GM18907 (cell line): ENCODE data around the gene WFDC1.

Source experiments
- ATAC-seq: cut with Tn5 transposase; IDR thresholded peaks from one replicate; pipeline ENCODE4 v1.9.1; 2021; ENCODE audit warnings: mild to moderate bottlenecking, moderate library complexity; ENCODE audit not compliant: unreplicated experiment

Gene WFDC1

GRCh38 chr16:84349862-84350684 lies 55.4 kb downstream of the WFDC1 start:
- no peak for ATAC-seq

GRCh38 chr16:84350685-84351400 lies 56.2 kb downstream of the WFDC1 start:
- no peak for ATAC-seq

DNA sequence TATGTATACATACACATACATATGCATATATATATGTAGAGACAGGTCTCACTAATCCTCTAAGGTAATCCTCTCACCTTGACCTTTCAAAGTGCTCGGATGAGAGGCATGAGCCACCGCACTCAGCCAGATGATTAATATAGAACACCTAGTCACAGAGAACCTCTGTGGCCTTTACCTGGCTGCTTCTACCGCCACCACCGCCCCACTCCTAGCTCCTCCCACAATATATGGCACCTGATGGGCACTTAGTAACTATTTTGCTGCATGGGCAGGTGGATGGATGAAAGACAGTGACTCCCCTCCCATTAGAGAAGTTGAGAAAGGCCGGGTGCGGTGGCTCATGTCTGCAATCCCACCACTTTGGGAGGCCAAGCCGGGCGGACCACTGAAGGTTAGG lies 57.0 kb downstream of the WFDC1 start:
- no peak for ATAC-seq

- no peak for ATAC-seq
Measured at GRCh38 chr16:84354306-84354705, 59.6 kb downstream of the WFDC1 start.

GRCh38 chr16:84355149-84355548 lies 60.5 kb downstream of the WFDC1 start:
- ATAC-seq = no peak

DNA sequence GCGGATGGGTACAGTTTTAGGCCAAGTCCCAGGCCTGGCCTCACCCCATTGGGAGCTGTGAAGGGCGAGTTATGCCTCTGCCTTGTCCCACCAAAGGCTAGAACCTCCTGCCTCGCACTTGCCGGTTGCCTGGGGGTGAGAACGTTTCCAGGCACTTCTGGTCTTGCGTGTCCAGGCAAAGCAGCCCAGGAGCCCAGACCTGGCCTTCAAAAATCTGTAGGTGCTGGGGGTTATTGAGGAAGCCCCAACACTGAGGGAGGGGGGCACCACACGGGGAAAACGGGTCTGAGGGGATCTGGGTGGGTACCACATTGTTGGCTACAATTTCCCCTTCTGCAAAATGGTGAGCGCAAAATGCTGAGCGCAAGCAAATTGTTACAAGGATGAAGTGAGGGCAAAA lies 61.5 kb downstream of the WFDC1 start:
- ATAC-seq = no peak

GRCh38 chr16:84356591-84357116 lies 62.0 kb downstream of the WFDC1 start:
- no peak for ATAC-seq

GRCh38 chr16:84357191-84357651 lies 62.5 kb downstream of the WFDC1 start:
- no peak for ATAC-seq

DNA sequence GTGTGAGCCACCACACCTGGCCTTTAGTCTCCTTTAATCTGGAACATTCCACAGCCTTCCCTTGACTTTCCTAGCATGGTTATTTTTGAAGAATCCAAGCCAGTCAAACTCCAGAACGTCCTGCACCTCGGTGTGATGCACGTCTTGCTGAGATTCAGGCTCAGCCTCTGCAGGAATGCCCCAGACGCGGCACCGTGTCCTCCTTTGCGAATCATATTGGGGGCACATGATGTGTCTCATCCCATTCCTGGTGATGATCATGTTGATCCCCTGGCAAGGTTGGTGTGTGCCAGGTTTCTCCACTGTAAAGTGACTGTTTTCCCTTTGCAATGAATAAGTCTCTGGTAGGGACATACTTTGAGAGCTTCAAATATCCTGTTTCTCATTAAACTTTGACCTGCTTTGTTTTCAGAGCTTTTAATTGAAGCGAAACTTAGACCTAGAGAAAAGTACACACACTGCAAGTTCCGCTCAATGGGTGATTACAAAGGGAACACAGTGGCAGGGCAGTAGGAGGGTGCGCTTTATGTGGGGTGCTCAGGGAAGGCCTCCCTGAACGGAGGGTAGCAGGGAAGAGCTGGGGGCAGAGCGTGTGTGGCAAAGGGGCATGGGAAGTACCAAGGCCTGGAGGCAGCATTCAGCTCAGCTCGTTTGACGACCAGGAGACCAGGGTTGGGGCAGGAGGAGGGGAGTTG lies 64.1 kb downstream of the WFDC1 start:
- ATAC-seq = no peak

GRCh38 chr16:84359326-84359725 lies 64.6 kb downstream of the WFDC1 start:
- no peak for ATAC-seq

GRCh38 chr16:84360170-84360569 lies 65.5 kb downstream of the WFDC1 start:
- ATAC-seq = no peak

GRCh38 chr16:84360748-84361147 lies 66.1 kb downstream of the WFDC1 start:
- no peak for ATAC-seq

- ATAC-seq = no peak
Measured at GRCh38 chr16:84361546-84361945, 66.9 kb downstream of the WFDC1 start.

GRCh38 chr16:84362471-84362941 lies 67.8 kb downstream of the WFDC1 start:
- ATAC-seq = no peak

GRCh38 chr16:84366208-84366607 lies 71.5 kb downstream of the WFDC1 start:
- no peak for ATAC-seq

DNA sequence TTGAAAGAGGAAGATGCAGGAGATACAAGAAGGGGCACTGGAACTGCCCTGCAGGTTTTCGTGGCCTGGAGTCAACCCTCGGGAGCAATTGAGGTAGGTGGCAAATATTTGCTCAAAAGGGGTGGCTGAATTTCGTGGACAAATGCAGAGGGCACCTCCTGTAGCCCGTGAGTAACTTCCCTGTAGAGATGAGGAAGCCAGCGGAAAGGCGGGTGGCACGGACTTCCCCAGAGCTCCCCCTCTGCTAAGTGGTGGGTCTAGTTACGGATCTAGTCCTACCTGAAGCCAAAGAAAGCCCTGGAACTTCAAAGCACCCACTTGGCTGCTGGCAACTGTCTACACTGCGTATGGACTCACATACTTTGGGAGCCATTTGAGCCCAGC lies 72.6 kb downstream of the WFDC1 start:
- ATAC-seq = no peak

DNA sequence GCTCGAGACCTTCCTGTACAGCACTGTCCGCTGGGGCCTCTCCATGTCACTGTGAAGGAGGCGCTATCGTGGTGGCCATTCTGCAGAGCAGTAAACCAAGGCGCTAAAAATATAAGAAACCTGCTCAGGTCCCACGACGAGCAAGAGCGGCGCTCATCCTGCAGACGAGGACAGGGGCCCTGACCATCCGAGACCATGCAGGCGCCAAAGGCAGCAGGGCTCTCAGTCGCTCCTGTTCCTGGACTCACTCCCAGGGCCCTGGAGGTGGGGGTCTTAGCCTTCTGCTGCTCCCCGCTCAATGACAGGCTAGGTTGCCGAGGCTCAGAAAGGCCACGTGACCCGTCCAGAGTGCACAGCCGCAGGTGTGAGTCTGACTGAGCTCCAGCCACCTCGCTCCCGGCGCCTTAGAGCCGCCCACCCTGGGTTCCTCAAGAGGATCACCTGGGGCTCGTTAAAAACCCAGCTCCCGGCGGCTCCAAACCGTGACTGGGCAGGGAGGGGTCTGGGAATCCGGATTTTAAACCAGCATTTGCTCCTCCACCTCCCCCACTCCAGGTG lies 73.2 kb downstream of the WFDC1 start:
- no peak for ATAC-seq

DNA sequence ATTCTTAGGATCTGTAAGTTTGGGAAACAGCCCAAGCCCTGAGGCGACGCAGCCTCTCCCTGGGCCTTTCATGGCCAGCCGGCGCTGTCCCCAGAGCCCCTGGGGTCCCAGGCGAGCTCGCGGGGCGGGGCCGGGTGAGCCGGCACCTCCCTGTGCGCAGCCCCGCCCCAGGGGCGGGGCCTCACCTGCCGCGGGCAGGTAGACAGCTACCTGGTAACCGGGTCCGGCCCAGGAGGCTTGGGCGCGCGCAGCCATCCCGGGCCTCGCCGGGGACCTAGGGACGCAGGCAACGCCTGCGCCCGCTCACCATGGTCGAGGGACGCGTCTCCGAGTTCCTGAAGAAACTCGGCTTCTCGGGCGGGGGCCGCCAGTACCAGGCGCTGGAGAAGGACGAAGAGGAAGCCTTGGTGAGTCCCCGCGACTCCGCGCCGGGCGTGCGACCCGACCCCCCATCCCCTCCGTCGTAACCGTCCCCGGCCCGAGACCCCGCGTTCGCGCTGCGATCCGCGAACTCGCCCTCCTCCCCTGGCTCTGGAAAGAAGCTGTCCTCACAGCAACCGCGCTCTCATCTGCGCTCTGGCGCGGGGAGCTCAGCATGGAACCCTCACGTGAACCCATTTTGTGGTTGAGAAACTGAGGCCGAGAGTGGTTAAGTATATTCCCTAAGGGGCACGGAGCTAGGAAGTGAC lies 73.8 kb downstream of the WFDC1 start, which contains the start of gene ATP2C2:
Gene ATP2C2, plus strand, starts transcription at position 231 of the 689 bp plus-strand sequence. Its CDS starts 78 bp downstream, at position 309.
- ATAC-seq = no peak

GRCh38 chr16:84369105-84369504 lies 74.4 kb downstream of the WFDC1 start:
- no peak for ATAC-seq

DNA sequence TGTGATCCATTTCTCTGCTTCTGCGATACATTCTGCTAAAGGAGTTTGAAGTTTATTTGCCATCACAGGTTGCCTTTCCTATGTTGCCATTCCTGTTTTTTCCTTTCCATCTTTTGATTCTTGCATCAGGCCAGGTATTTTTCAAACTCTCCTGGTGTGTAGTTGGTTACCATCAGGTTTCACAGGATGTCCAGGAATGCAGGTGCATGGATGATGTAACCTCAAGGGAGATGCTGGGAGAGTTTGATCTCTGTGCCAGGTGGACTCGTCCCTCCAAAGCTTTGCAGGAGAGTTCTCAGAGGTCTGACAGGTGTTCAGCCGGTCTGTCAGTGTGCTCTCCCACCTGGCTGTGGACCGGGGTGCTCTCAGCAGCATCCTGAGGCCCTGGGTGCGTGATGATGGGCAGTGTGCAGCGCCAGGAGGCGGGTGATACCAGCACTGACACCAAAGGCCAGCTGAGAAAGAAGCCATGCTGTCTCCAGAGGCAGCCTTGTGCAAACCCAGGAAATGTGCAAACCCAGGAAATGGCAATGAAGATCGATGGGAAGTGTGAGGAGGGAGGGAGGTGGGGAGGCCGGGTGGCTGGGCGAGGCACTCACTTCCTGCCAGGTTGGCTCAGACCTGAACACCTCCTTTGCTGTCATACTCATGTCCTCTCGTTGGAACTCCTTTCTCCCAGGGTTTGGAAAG lies 75.4 kb downstream of the WFDC1 start:
- no peak for ATAC-seq
